GM12865 (cell line): ENCODE measurements around the gene BPIFB2.

Source experiments
- DNase-seq: peaks from one replicate; pipeline ENCODE4 v3.0.0; 2010; ENCODE audit warnings: low read depth
- H3K4me3 ChIP-seq: 2 replicates; pipeline ENCODE4 v1.5.1; 2011; ENCODE audit warnings: mild to moderate bottlenecking, low read depth, low read length, control low read depth
- TF ChIP-seq, protein P1 (sequence below): IDR thresholded peaks from 2 replicates; pipeline ENCODE4 v1.5.1; 2011; ENCODE audit warnings: low read length, control low read depth, low read depth, inconsistent platforms; ENCODE audit not compliant: insufficient read depth; ENCODE audit errors: missing control alignments

BPIFB2 gene

DNA sequence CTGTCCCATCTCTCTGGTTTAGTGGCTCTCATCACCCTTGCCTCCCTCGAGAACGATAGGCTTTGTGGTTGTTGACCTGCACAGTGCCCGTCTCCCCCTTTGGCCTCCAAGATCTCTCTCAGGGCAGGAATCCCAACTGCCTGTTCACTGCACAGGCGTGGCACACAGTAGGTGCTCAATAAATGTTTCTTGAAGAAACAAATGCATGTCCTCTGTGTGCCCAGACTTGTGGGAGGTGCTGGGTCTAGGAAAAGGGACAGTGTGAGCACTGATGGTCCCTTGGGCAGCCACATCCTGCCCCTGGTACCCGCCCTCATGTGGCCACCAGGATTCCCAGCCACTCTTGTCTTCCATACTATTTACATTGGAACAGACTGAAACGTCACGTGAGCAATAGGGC, 21.4 kb downstream of the BPIFB2 start:
- TF ChIP-seq, protein P1, sequence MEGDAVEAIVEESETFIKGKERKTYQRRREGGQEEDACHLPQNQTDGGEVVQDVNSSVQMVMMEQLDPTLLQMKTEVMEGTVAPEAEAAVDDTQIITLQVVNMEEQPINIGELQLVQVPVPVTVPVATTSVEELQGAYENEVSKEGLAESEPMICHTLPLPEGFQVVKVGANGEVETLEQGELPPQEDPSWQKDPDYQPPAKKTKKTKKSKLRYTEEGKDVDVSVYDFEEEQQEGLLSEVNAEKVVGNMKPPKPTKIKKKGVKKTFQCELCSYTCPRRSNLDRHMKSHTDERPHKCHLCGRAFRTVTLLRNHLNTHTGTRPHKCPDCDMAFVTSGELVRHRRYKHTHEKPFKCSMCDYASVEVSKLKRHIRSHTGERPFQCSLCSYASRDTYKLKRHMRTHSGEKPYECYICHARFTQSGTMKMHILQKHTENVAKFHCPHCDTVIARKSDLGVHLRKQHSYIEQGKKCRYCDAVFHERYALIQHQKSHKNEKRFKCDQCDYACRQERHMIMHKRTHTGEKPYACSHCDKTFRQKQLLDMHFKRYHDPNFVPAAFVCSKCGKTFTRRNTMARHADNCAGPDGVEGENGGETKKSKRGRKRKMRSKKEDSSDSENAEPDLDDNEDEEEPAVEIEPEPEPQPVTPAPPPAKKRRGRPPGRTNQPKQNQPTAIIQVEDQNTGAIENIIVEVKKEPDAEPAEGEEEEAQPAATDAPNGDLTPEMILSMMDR: no peak
- no peak for DNase-seq
- H3K4me3 ChIP-seq: no peak overlapping the region

DNA sequence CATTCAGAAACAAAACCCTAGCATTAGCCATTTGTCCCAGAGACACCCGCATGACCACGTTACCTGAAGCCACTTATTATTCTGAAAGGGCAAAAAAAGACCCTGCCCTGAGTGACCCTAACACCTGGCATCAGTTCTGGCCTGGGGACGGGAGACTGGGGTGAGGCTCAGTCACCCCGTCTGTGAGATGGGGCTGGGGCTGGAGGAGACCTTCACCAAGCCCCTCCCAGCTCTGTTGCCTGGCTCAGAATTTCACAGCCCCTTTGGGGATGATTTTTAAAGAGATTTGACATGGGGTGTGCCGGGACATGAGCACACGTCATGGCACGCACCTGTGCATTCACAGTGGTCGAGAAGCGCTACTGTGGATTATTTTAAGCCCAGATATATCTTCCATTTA, 22.6 kb downstream of the BPIFB2 start:
- H3K4me3 ChIP-seq: no peak overlapping the region
- TF ChIP-seq, protein P1: no peak
- DNase-seq: no peak

DNA sequence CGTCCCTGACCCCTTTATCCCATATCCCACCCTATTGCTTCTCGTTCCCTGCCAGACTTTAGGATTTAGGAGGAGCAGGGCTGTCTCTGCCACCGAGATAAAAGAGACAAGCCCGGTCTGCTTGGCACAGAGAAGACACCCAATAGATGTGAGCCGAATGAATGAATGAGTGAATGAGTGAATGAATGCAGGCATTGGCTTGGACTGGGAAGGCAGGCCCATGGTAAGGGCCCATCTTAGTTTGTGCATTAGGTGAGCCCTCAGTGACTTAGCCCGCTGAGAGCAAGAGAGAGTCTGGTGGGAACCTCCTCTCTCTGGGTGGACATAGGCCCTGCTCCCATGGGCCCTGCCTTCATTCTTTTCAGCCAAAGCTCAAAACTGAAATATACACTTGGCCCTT, 23.1 kb downstream of the BPIFB2 start:
- no peak for DNase-seq
- H3K4me3 ChIP-seq: no peak overlapping the region
- TF ChIP-seq, protein P1: no peak

DNA sequence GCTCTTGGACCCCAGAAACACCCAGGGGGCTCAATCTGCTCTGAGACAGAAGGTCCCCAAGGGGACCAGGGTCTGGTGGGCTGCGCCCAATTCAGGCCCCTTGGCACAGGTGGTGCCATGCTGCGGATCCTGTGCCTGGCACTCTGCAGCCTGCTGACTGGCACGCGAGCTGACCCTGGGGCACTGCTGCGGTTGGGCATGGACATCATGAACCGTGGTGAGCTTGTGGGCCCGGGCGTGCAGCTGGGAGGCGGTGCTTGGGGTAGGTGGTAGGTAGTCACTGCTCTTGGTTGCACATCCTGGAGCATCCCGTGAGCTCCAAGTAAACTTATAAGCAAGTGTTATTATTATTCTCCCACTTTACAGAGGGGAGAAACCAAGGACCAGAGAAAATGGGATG, 24.0 kb downstream of the BPIFB2 start, which contains the start of gene BPIFB6:
TSS of gene BPIFB6 (plus strand) at position 118 of the 400 bp plus-strand sequence. CDS start at position 118, 0 bp downstream.
- DNase-seq: no peak
- TF ChIP-seq, protein P1: no peak

DNA sequence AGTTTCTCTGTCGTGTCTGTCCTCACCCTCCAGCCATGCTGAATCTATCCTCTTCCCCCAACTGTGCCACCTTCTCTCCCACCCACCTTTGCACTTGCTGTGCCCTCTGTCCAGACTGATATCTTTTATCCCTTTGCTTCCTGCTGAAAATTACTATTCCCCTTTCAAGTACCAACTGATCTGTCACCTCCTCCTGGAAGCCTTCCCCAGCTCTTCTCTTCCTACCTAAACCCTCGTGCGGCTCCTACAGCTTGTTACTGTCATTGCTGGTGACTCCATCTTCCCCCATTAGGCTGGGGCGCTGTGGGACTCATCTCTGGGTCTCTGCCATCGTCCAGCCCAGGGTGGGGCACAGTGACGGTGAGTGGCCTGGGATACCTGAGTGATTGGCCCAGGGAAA, 25.1 kb downstream of the BPIFB2 start:
- TF ChIP-seq, protein P1: no peak
- DNase-seq: no peak
- no peak overlapping the region for H3K4me3 ChIP-seq

More for the DNA sequence above, 24.0 kb downstream of the BPIFB2 start, which contains the start of gene BPIFB6:
- no peak within 1 kb of the TSS for H3K4me3 ChIP-seq

DNA sequence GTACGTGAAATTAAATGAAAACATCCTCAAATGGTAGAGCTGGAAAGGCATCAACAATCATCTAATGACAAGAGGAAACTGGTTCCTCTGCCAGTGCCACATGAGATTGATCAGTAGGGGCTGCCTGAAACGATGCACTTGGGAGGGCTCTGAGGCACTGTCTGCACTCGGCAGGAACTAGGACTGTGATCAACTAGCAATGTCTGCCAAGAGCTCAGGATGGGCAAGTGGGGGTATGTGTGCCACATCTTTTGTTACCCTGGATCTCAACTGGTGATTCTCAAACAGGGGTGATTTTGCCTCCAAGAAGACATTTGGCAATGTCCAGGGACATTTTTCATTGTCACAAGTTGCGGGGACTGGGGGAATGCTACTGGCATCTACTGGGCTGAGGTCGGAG, 25.9 kb downstream of the BPIFB2 start:
- TF ChIP-seq, protein P1: no peak
- no peak overlapping the region for H3K4me3 ChIP-seq
- no peak for DNase-seq

DNA sequence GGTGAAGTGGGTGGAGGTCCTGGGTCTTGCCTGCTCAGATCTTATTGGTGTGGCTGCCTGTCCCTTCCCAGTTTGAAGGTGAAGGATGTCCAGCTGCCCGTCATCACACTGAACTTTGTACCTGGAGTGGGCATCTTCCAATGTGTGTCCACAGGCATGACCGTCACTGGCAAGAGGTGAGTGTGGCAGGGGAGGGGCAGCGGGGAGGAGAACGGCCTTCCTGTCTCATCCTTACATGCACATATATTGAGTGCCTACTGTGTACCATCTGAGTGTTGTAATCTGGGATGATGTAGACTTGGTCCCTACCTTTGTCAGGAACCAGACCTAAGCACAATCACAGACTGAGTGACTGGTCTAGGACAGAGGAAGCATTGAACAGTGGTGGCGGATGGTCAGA, 26.6 kb downstream of the BPIFB2 start:
- TF ChIP-seq, protein P1: no peak
- no peak for DNase-seq

More for the DNA sequence above, 26.6 kb downstream of the BPIFB2 start:
- no peak overlapping the region for H3K4me3 ChIP-seq
